HFF-Myc (cell line): ENCODE data around the gene APOA5.
"Not testable (repeated sequence)": the region's sequence is repeated elsewhere in the genome, so short reads cannot be mapped to it uniquely, and the experiment has no call there.

Source experiments
- DNase-seq: peaks from one replicate; pipeline ENCODE4 v3.0.0-alpha.2; 2011; ENCODE audit warnings: low read depth; ENCODE audit errors: extremely low read depth
- H3K4me3 ChIP-seq: replicated peaks from 2 replicates; pipeline ENCODE4 v1.5.1; 2011; ENCODE audit warnings: low read depth, mild to moderate bottlenecking, control low read depth, low read length
- CTCF ChIP-seq: IDR thresholded peaks from 2 replicates; pipeline ENCODE4 v1.5.1; 2012; ENCODE audit warnings: mild to moderate bottlenecking, low read depth, low read length, control low read depth; ENCODE audit errors: missing control alignments

The APOA5 gene

GRCh38 chr11:116835791-116836631 lies 44.3 kb upstream of the APOA5 start:
- peak; percentile 72 for DNase-seq
- TF ChIP-seq CTCF, result peak; percentile 72
- H3K4me3 ChIP-seq, result peak overlapping the region; percentile 35

- DNase-seq, result no peak
- H3K4me3 ChIP-seq, result peak overlapping the region; percentile 35
- TF ChIP-seq CTCF, result no peak
These were observed 43.5 kb upstream of the APOA5 start for GRCh38 chr11:116835042-116835772.

GRCh38 chr11:116834535-116835041 lies 42.9 kb upstream of the APOA5 start:
- not testable (repeated sequence) for H3K4me3 ChIP-seq, DNase-seq

GRCh38 chr11:116833816-116834534 lies 42.3 kb upstream of the APOA5 start:
- no peak for DNase-seq

GRCh38 chr11:116833491-116833815 lies 41.8 kb upstream of the APOA5 start:
- no peak for DNase-seq
- H3K4me3 ChIP-seq, result no peak overlapping the region
- TF ChIP-seq CTCF, result no peak

More at GRCh38 chr11:116833816-116834534, 42.3 kb upstream of the APOA5 start:
- H3K4me3 ChIP-seq, result no peak overlapping the region
- TF ChIP-seq CTCF, result no peak

- no peak for TF ChIP-seq CTCF
These were observed 40.9 kb upstream of the APOA5 start for GRCh38 chr11:116832350-116833290.

More at GRCh38 chr11:116832350-116833290, 40.9 kb upstream of the APOA5 start:
- H3K4me3 ChIP-seq, result no peak overlapping the region
- no peak for DNase-seq
